ENCODE data around the gene CRABP2. TPM values are rescaled to one million over a fixed set of nuclear protein-coding genes. Genes with fewer than 3 reads are reported as not detected.
A peak's percentile ranks its signal among the peaks of the same experiment; 100 is the strongest.

CRABP2 gene
- total RNA-seq, 1 donor from 2014 or later = 0.55 TPM

DNA sequence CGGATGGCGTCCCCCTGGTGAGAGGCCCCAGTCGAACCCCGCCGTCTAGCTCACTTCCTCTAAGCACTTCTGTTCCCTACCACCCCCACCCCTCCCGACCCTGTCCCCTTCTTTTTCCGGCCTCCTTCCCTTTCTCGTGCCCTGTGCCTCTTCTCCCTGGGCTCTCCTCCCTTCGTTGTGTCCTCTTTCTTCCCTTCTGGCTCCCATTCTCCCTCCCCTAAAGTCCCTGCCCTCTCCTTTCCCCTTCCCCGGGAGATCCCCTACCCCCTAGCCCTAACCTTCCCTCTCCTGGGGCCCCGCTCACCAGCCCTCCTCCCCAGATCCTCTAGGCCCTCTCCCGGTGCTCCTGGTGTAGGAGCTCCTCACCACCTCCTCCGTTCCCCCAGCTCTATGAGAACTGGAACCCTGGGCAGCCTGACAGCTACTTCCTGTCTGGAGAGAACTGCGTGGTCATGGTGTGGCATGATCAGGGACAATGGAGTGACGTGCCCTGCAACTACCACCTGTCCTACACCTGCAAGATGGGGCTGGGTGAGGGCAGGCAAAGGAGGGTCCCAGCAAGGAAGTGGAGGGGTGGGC, 47.6 kb downstream of the CRABP2 start:
- Mint-ChIP-seq H3K27ac (peak overlapping the region; percentile 31), H3K36me3 (ENCODE audit: low read depth) (no peaks in the 10 kb centered on the region), H3K4me1 (peaks cover 66% of the 10 kb centered on the region), H3K4me3 (peak overlapping the region; percentile 78), H3K27me3 (peaks cover 45% of the 10 kb centered on the region), H3K9me3 (no peaks in the 10 kb centered on the region)
- ChIA-PET POLR2A (no interaction called here), CTCF (interaction anchor here (0.9 to 4.6 kb wide), 8 partner anchors 14 to 271 kb away, joined by 3 to 34 read pairs (median 4); no protein-coding TSS in a partner anchor)
- ATAC-seq (ENCODE audit: low read depth) = no peak
- TF ChIP-seq CTCF (IDR thresholded peaks at IDR 0.05) = no peak
- no peak for DNase-seq
- intact Hi-C loops (cut with micrococcal nuclease) = loop anchor here (1.0 to 2.0 kb wide), 3 partner anchors 14 to 73 kb away; no protein-coding TSS in a partner anchor

- CTCF ChIA-PET = interaction anchor here (0.9 to 4.6 kb wide), 8 partner anchors 13 to 271 kb away, joined by 3 to 34 read pairs (median 6); no protein-coding TSS in a partner anchor
- peak; percentile 51 for ATAC-seq (ENCODE audit: low read depth)
- H3K4me3 Mint-ChIP-seq = peak overlapping the region; percentile 78
Measured at GRCh38 chr1:156656806-156657740, 48.3 kb downstream of the CRABP2 start.

GRCh38 chr1:156655904-156656516, 49.4 kb downstream of the CRABP2 start:
- ATAC-seq (ENCODE audit: low read depth) (no peak), DNase-seq (no peak)
- H3K9me3 Mint-ChIP-seq = no peaks in the 10 kb centered on the region
- ChIA-PET CTCF (interaction anchor here (1.8 to 2.9 kb wide), 2 partner anchors 12 to 29 kb away, joined by 6 to 15 read pairs; no protein-coding TSS in a partner anchor), POLR2A (interaction anchor here (1.0 kb wide), 1 partner anchor 30 kb away, joined by 3 read pairs; no protein-coding TSS in a partner anchor)
- no peak for TF ChIP-seq CTCF (IDR thresholded peaks at IDR 0.05)
- peaks cover 58% of the 10 kb centered on the region for H3K27me3 Mint-ChIP-seq
- intact Hi-C loops (cut with micrococcal nuclease) = loop anchor here (2.0 kb wide), 1 partner anchor 71 kb away; no protein-coding TSS in a partner anchor
- H3K36me3 Mint-ChIP-seq (ENCODE audit: low read depth) = no peaks in the 10 kb centered on the region
- no peak overlapping the region for H3K27ac Mint-ChIP-seq
- H3K4me1 Mint-ChIP-seq = peaks cover 48% of the 10 kb centered on the region
- no peak overlapping the region for H3K4me3 Mint-ChIP-seq

More at GRCh38 chr1:156656806-156657740, 48.3 kb downstream of the CRABP2 start:
- H3K9me3 Mint-ChIP-seq = no peaks in the 10 kb centered on the region
- DNase-seq = peak; percentile 74
- TF ChIP-seq CTCF (IDR thresholded peaks at IDR 0.05) = peak; percentile 56
- H3K36me3 Mint-ChIP-seq (ENCODE audit: low read depth) = no peaks in the 10 kb centered on the region
- POLR2A ChIA-PET = interaction anchor here (1.0 kb wide), 1 partner anchor 31 kb away, joined by 3 read pairs; no protein-coding TSS in a partner anchor
- intact Hi-C loops (cut with micrococcal nuclease) = loop anchor here (1.0 to 2.0 kb wide), 3 partner anchors 13 to 72 kb away; no protein-coding TSS in a partner anchor
- H3K4me1 Mint-ChIP-seq = peaks cover 59% of the 10 kb centered on the region
- peaks cover 48% of the 10 kb centered on the region for H3K27me3 Mint-ChIP-seq
- H3K27ac Mint-ChIP-seq = no peak overlapping the region

DNA sequence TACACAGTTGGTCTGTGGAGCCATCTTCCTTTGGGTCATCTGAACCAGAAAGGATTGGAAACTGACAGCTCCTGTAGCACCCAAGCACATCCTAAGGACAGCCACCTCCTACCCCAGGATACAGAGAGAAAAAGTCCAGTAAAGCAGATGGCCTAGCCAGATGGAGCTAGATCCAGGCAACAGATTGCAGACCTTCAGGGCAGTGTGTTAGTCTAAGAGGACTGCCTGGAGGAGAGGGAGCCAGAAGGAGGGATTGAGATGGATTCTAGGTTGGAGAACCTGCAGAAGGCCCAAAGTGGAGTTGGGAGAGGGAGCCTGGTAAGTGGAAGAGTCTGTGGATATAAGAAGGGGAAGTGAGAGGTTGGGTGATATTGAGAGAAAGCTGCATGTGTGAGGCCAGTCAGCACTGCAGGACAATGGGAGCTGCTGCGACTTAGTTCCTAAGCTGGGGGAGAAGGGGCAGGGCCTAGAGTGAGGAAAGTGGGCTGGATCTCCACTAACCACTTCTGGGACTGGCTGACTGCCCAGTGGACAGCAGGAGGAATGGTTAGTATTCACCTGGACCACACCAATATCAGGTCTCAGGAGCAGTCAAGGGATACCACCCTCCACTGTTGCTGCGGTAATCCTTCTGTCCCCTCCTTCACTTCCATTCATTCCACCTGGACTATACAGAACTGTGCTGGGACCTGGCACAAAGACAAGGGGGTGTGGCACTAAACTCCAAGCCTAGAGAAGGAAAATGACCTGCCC, 50.1 kb downstream of the CRABP2 start:
- no peak for TF ChIP-seq CTCF (IDR thresholded peaks at IDR 0.05)
- Mint-ChIP-seq H3K27me3 (peaks cover 60% of the 10 kb centered on the region), H3K4me3 (no peak overlapping the region), H3K27ac (no peak overlapping the region), H3K4me1 (peaks cover 41% of the 10 kb centered on the region), H3K36me3 (ENCODE audit: low read depth) (no peaks in the 10 kb centered on the region), H3K9me3 (no peaks in the 10 kb centered on the region)
- ChIA-PET CTCF (interaction anchor here (1.4 to 2.9 kb wide), 2 partner anchors 28 to 31 kb away, joined by 5 to 15 read pairs; no protein-coding TSS in a partner anchor), POLR2A (interaction anchor here (0.6 kb wide), 1 partner anchor 49 kb away, joined by 7 read pairs; no protein-coding TSS in a partner anchor)
- DNase-seq (no peak), ATAC-seq (ENCODE audit: low read depth) (no peak)
- intact Hi-C loops (cut with micrococcal nuclease) = no loop called here

Data from activated B cell treated with CpG ODN at 0.5 μM for 24 hours (primary cell).